ENCODE data around the gene TMEM80. TPM values are rescaled to one million over a fixed set of nuclear protein-coding genes. Genes with fewer than 3 reads are reported as not detected.

Gene TMEM80
- total and polyA plus RNA-seq, 10 donors, result 18.7 to 37.6 (median 28.5) TPM

DNA sequence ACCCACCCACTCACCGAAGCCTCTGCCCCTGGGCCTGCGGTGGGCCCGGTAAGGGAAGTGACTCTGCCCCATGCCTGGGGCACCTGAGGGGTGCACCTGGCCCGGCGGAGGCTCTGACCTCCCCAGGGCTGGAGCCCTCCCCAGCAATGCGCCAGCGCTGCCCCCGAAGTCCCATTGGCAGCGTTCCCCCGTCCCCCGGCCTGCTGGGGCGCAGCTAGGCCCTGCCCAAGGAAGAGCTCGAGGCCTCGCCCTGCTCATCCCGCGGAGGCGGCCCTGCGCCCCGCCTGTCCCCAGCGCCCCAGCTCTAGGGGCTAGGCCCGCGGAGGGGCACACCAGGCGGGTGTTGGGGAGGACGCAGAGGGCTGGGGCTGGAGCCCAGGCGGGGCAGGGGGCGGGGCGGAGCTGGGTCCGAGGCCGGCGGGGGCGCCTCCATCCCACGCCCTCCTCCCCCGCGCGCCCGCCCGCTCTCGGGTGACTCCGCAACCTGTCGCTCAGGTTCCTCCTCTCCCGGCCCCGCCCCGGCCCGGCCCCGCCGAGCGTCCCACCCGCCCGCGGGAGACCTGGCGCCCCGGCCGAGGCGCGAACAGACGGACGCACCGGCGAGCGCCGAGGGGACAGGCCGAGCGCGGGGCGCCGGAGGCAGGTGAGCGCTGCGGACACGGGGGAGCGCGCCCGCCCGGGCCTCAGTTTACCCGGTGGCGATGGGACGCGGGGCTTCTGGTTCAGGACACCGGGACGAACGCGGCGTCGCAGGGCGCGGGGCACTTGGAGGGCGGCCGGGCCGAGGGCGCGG, 10.2 kb downstream of the TMEM80 start, which contains the start of gene EPS8L2:
Gene EPS8L2, plus strand, starts transcription at position 586 of the 793 bp plus-strand sequence. CDS start 3,177 bp downstream, outside the sequence.
- Histone ChIP-seq H3K27ac (peak within 1 kb of the TSS in 6 of 8 donors; percentile 3 to 43 (median 9)), H3K4me1 (peaks cover 21 to 69% (median 47%) of the 10 kb centered on the region in 6 donors), H3K4me3 (peak within 1 kb of the TSS in 6 of 8 donors; percentile 11 to 64 (median 23)), H3K36me3 (peaks cover 0 to 38% (median 2%) of the 10 kb centered on the region in 6 donors), H3K27me3 (replicated peaks in 1 of 7) (peaks cover 0 to 56% (median 42%) of the 10 kb centered on the region in 7 donors), H3K9me3 (no peaks in the 10 kb centered on the region)
- 5 to 18% (median 10%) methylated on average over 25 to 90 of the region's 90 CpGs for WGBS, 5 donors
- peak; percentile 81 for DNase-seq
- intact Hi-C loops (cut with DNase I; ENCODE audit: low total_unique reads), result no loop called here
- TF ChIP-seq POLR2AphosphoS5 (IDR thresholded peaks at IDR 0.05), result peak in 2 of 3 donors; percentile 12 to 53
- no peak for TF ChIP-seq POLR2A (IDR thresholded peaks at IDR 0.05)

DNA sequence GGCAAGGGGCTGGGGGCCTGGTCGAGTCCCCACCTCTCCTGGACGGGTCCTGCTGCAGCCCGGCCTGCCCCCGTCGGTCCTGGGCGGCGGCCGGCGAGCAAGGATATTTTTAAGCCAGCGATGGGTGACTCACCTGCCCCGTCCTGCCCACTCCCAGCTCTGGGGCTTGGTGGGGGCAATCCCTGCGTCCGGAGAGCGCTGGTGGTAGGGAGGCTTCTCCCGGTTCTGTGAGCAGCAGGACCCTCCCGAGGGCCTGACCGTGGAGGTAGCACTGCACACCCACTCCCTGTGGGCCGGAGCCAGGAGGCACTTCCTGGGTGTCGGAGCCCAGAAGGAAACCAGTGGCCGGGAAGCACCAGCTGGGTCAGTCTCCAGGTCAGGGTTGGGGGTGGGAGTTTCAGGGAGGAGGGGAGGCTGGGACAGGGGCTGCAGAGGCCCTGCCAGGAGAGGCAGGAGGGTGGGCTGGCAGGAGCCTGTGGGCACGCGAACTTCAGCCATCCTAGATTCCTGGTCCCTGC, 10.9 kb downstream of the TMEM80 start:
- Histone ChIP-seq H3K4me1 (peaks cover 21 to 71% (median 48%) of the 10 kb centered on the region in 6 donors), H3K36me3 (peaks cover 0 to 34% (median 2%) of the 10 kb centered on the region in 6 donors), H3K9me3 (no peaks in the 10 kb centered on the region), H3K4me3 (peak overlapping the region in 6 of 8 donors; percentile 11 to 64 (median 23)), H3K27me3 (replicated peaks in 1 of 7) (peaks cover 0 to 63% (median 42%) of the 10 kb centered on the region in 7 donors), H3K27ac (peak overlapping the region in 3 of 8 donors; percentile 7 to 43 (median 10))
- 9 to 70% (median 14%) methylated on average over 2 to 22 of the region's 22 CpGs for WGBS, 5 donors
- no peak for DNase-seq
- TF ChIP-seq POLR2AphosphoS5 (IDR thresholded peaks at IDR 0.05) (peak in 1 of 3 donors; percentile 13), POLR2A (IDR thresholded peaks at IDR 0.05) (no peak)
- TF ChIP-seq, protein P1, sequence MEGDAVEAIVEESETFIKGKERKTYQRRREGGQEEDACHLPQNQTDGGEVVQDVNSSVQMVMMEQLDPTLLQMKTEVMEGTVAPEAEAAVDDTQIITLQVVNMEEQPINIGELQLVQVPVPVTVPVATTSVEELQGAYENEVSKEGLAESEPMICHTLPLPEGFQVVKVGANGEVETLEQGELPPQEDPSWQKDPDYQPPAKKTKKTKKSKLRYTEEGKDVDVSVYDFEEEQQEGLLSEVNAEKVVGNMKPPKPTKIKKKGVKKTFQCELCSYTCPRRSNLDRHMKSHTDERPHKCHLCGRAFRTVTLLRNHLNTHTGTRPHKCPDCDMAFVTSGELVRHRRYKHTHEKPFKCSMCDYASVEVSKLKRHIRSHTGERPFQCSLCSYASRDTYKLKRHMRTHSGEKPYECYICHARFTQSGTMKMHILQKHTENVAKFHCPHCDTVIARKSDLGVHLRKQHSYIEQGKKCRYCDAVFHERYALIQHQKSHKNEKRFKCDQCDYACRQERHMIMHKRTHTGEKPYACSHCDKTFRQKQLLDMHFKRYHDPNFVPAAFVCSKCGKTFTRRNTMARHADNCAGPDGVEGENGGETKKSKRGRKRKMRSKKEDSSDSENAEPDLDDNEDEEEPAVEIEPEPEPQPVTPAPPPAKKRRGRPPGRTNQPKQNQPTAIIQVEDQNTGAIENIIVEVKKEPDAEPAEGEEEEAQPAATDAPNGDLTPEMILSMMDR (IDR thresholded peaks at IDR 0.05 in 8 of 11, conservative IDR thresholded peaks at IDR 0.05 in 3 of 11), result no peak
- intact Hi-C loops (cut with DNase I; ENCODE audit: low total_unique reads), result no loop called here

DNA sequence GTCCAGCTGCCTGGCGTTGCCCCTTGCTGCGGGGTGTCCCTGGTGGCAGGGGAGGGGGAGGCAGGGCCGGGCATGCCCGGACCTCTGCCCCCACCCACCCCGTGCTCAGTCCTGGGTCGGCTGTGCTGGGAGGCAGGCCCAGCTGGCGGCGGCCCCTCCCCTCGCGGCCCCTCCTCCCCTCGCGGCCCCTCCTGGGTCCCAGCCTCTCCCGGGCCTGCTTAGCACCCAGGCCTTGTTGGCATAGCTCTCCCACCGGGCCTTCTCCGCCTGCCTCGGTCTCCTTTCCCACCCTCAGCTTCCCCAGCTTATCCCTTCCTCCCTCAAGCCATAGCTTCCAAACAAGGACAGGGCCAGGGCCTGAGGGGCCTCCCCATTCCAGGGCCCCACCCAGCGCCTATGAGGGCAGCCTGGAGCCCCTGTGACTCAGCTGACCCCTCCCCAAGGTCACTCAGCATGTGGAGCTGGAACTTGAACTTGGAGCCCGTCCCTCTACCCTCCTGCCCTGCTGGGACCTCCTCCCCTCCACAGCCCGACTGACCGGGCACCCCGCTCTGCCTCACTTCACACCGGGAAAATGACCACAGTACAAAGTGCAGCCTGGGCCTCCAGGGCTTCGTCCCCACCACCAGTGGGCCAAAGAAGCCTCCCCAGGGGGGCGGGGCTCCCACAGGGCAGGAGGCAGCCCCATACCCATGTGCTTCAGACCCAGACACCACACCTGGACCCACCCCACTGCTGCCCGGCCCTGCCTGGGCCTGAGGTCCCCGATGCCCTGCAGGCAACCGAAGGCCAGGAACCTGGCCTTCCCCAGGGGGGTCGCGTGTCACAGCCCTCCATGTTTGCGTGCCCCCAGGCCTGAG, 11.6 kb downstream of the TMEM80 start:
- Histone ChIP-seq H3K36me3 (peaks cover 0 to 27% (median 0%) of the 10 kb centered on the region in 6 donors), H3K4me1 (peaks cover 21 to 65% (median 43%) of the 10 kb centered on the region in 6 donors), H3K4me3 (peak overlapping the region in 5 of 8 donors; percentile 19 to 64 (median 24)), H3K27ac (peak overlapping the region in 3 of 8 donors; percentile 7 to 33 (median 10)), H3K9me3 (no peaks in the 10 kb centered on the region), H3K27me3 (replicated peaks in 1 of 7) (peaks cover 0 to 70% (median 42%) of the 10 kb centered on the region in 7 donors)
- no peak for TF ChIP-seq POLR2A (IDR thresholded peaks at IDR 0.05)
- TF ChIP-seq, protein P1 (IDR thresholded peaks at IDR 0.05 in 8 of 11, conservative IDR thresholded peaks at IDR 0.05 in 3 of 11), result no peak
- TF ChIP-seq POLR2AphosphoS5 (IDR thresholded peaks at IDR 0.05), result no peak
- WGBS, 5 donors, result 55 to 71% (median 59%) methylated on average over 19 to 30 of the region's 30 CpGs
- no peak for DNase-seq
- intact Hi-C loops (cut with DNase I; ENCODE audit: low total_unique reads), result no loop called here

DNA sequence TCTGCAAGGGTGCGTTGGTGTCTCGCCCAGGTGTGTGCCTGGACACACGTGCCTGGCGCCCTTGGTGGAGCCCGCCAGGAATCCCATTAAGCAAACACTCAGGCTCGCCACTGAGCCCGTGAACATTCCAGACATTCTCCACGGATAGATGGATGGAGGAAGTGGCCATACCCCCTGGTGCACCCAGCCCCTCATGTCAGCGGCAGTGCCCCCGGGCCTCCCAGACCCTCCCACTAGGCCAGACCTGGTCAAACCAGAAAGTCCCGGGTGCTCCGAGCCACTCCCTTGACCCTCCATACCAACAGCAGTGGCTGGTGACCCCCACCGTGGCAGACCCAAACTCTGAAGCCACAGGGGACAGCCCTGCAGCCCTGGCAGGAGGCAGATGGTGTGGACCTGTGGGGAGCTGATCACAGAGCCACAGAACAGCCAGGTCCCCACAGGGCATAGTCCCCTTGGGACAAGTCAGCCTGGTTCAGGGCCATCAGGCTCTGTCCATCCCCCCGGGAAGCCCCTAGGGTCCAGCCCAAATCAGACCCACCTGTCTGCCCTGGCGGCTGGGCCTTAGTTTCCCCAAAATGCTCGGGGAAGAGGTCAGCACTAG, 12.3 kb downstream of the TMEM80 start:
- Histone ChIP-seq H3K4me3 (no peak overlapping the region), H3K27me3 (replicated peaks in 1 of 7) (peaks cover 0 to 77% (median 42%) of the 10 kb centered on the region in 7 donors), H3K9me3 (no peaks in the 10 kb centered on the region), H3K36me3 (peaks cover 0 to 19% (median 0%) of the 10 kb centered on the region in 6 donors), H3K27ac (no peak overlapping the region), H3K4me1 (peaks cover 18 to 58% (median 36%) of the 10 kb centered on the region in 6 donors)
- TF ChIP-seq, protein P1 (IDR thresholded peaks at IDR 0.05 in 8 of 11, conservative IDR thresholded peaks at IDR 0.05 in 3 of 11), result no peak
- TF ChIP-seq POLR2AphosphoS5 (IDR thresholded peaks at IDR 0.05), result no peak
- no peak for TF ChIP-seq POLR2A (IDR thresholded peaks at IDR 0.05)
- WGBS, 5 donors, result 75 to 96% (median 86%) methylated on average over 3 to 16 of the region's 16 CpGs
- intact Hi-C loops (cut with DNase I; ENCODE audit: low total_unique reads), result no loop called here
- DNase-seq, result no peak
